ENCODE data around the gene DCXR.
A peak's percentile ranks its signal among the peaks of the same experiment; 100 is the strongest.

DCXR gene

GRCh38 chr17:82036634-82037091 is 834 bp downstream of the DCXR start:
- DNase-seq, result no peak

- DNase-seq, result no peak
Measured at GRCh38 chr17:82035956-82036633, 1.4 kb downstream of the DCXR start.

- no peak for DNase-seq
Measured at GRCh38 chr17:82035488-82035887, 2.0 kb downstream of the DCXR start.

GRCh38 chr17:82034371-82035011 is 3.0 kb downstream of the DCXR start:
- no peak for DNase-seq

- no peak for DNase-seq
Measured at GRCh38 chr17:82033359-82034085, 4.0 kb downstream of the DCXR start.

- DNase-seq, result no peak
Measured at GRCh38 chr17:82031885-82032627, 5.4 kb downstream of the DCXR start.

GRCh38 chr17:82031303-82031884 is 6.1 kb downstream of the DCXR start, which contains the start of gene RAC3:
Gene RAC3, plus strand, starts transcription at chr17:82031678. Its CDS starts 84 bp downstream, at chr17:82031762.
- DNase-seq, result no peak

- DNase-seq, result peak; percentile 21
Measured at GRCh38 chr17:82030470-82031302, 6.8 kb downstream of the DCXR start.

GRCh38 chr17:82029990-82030469 is 7.5 kb downstream of the DCXR start:
- DNase-seq, result peak; percentile 21

GRCh38 chr17:82029391-82029790 is 8.1 kb downstream of the DCXR start:
- DNase-seq, result no peak

- no peak for DNase-seq
Measured at GRCh38 chr17:82028966-82029365, 8.5 kb downstream of the DCXR start.

- DNase-seq, result no peak
Measured at GRCh38 chr17:82028246-82028645, 9.3 kb downstream of the DCXR start.

- no peak for DNase-seq
Measured at GRCh38 chr17:82025401-82026107, 11.9 kb downstream of the DCXR start.

GRCh38 chr17:82024859-82025258 is 12.6 kb downstream of the DCXR start:
- no peak for DNase-seq

- no peak for DNase-seq
Measured at GRCh38 chr17:82023447-82024241, 13.9 kb downstream of the DCXR start.

GRCh38 chr17:82022981-82023446 is 14.5 kb downstream of the DCXR start, which contains the start of gene LRRC45:
Gene LRRC45, plus strand, starts transcription at chr17:82023305. Its CDS starts 339 bp downstream, at chr17:82023644.
- peak; percentile 99 for DNase-seq

GRCh38 chr17:82022310-82022980 is 15.1 kb downstream of the DCXR start, which contains the start of gene CENPX:
Gene CENPX, minus strand, starts transcription at chr17:82022878. Its CDS starts 17 bp downstream, at chr17:82022861.
- no peak for DNase-seq

GRCh38 chr17:82021900-82022309 is 15.6 kb downstream of the DCXR start:
- no peak for DNase-seq

Data from SHP77 treated with DMSO at 0.1 percent for 48 hours (cell line).